Effector memory CD8-positive, alpha-beta T cell (primary cell): ENCODE results near the gene NFASC.

ENCODE experiments used
- ATAC-seq: fragments of 150-1000 bp; cut with Tn5 transposase; replicated peaks from 2 replicates; pipeline ENCODE4 v1.10.0; 2021; ENCODE audit warnings: mild to moderate bottlenecking, moderate library complexity
- DNase-seq, 3 experiments: peaks; one replicate each; pipeline ENCODE4 v3.0.0; 2021
- H3K27ac Mint-ChIP-seq, 2 donors: one replicate each; pipeline ENCODE4 v1.8.0; 2022; ENCODE audit warnings: mild to moderate bottlenecking in 2 of 2, mixed read lengths in 2 of 2, moderate library complexity in 2 of 2
- H3K27me3 Mint-ChIP-seq, 2 donors: one replicate each; pipeline ENCODE4 v1.8.0; 2022; ENCODE audit warnings: mixed read lengths in 2 of 2
- H3K36me3 Mint-ChIP-seq: one replicate; pipeline ENCODE4 v1.8.0; 2022; ENCODE audit warnings: mild to moderate bottlenecking, moderate library complexity, mixed read lengths; ENCODE audit not compliant: insufficient read depth
- H3K4me1 Mint-ChIP-seq, 2 donors: one replicate each; pipeline ENCODE4 v1.8.0; 2022; ENCODE audit warnings: low read depth in 2 of 2, mixed read lengths in 2 of 2
- H3K4me3 Mint-ChIP-seq, 2 donors: one replicate each; pipeline ENCODE4 v1.8.0; 2022; ENCODE audit warnings: mild to moderate bottlenecking in 2 of 2, mixed read lengths in 2 of 2, moderate library complexity in 2 of 2
- H3K9me3 Mint-ChIP-seq, 2 donors: one replicate each; pipeline ENCODE4 v1.8.0; 2022; ENCODE audit warnings: mixed read lengths in 2 of 2

Gene NFASC

DNA sequence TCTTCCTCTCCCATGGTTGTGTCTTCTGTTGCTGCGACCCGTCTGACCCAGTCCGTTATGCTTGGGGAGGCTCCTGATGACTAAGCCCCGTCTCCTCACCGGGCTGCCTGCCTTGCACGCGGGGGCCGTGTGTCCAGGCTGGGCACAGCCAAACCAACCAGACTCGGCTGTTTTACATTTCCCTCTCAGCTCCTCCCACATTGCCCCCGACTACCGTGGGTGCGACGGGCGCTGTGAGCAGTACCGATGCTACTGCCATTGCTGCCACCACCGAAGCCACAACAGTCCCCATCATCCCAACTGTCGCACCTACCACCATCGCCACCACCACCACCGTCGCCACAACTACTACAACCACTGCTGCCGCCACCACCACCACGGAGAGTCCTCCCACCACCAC lies 126.3 kb downstream of the NFASC start:
- H3K4me1 Mint-ChIP-seq: peaks cover 6 to 9% of the 10 kb centered on the region in 2 donors
- DNase-seq (no peak), ATAC-seq (no peak)
- no peaks in the 10 kb centered on the region for H3K9me3 Mint-ChIP-seq
- H3K4me3 Mint-ChIP-seq: no peak overlapping the region
- H3K27me3 Mint-ChIP-seq: peaks cover 15 to 66% of the 10 kb centered on the region in 2 donors
- H3K36me3 Mint-ChIP-seq: no peaks in the 10 kb centered on the region
- no peak overlapping the region for H3K27ac Mint-ChIP-seq

DNA sequence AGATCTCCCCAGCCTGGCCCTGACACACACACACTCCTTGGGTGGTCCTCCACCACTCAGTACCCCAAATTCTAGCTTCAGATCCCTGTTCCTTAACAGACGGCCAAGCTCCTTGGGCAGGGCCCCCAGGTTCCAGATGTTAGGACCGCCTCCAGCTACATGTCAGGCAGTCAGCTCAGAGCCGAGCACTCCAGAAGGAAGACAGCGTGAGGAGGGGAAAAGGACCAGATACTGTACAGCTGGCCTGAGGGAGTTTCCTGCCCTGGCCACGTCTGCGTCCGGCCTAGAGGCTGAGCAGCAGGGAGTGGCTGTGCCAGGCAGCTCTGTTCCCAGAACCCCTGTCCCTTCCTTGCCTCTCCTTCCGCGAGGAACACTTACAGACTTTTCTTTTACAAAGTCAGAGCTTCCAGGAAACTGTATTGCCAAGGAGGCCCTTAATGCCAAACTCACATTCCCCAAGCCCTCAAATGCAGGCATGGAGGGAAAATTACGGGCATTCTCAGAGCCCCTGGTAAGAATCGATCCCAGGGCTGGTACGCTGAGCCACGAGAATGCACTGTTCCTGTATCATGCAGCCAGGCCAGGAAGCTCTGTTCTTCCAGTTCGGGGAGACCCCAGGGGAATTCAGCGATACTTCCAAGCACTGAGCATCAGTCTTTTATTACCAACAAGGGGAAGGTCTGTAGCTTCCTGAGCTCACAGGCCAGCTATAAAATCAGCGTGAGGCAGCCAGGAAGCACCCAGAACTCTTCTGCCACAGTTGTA lies 127.1 kb downstream of the NFASC start:
- no peak overlapping the region for H3K4me3 Mint-ChIP-seq
- ATAC-seq: no peak
- H3K9me3 Mint-ChIP-seq: no peaks in the 10 kb centered on the region
- H3K27ac Mint-ChIP-seq: no peak overlapping the region
- peaks cover 15 to 71% of the 10 kb centered on the region in 2 donors for H3K27me3 Mint-ChIP-seq
- H3K4me1 Mint-ChIP-seq: peaks cover 0 to 4% of the 10 kb centered on the region in 2 donors
- H3K36me3 Mint-ChIP-seq: no peaks in the 10 kb centered on the region
- no peak for DNase-seq

DNA sequence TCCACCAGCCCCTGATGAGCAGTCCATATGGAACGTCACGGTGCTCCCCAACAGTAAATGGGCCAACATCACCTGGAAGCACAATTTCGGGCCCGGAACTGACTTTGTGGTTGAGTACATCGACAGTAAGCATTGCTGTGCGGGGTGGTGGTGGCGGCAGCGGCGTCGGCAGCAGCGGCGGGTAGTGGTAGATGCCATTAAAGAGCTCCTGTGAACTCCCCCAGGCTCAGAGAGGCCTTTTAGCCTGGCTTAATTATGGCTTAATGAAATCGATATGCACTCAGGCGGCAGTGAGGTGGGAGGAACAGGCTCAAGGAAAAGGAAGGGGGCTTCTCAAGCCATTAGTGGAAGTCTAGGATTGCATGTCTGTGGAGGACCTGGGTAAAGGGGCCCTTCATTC lies 130.5 kb downstream of the NFASC start:
- Mint-ChIP-seq H3K9me3 (no peaks in the 10 kb centered on the region), H3K4me1 (no peaks in the 10 kb centered on the region), H3K27me3 (peaks cover 31 to 76% of the 10 kb centered on the region in 2 donors), H3K4me3 (no peak overlapping the region), H3K36me3 (no peaks in the 10 kb centered on the region), H3K27ac (no peak overlapping the region)
- ATAC-seq (no peak), DNase-seq (no peak)

DNA sequence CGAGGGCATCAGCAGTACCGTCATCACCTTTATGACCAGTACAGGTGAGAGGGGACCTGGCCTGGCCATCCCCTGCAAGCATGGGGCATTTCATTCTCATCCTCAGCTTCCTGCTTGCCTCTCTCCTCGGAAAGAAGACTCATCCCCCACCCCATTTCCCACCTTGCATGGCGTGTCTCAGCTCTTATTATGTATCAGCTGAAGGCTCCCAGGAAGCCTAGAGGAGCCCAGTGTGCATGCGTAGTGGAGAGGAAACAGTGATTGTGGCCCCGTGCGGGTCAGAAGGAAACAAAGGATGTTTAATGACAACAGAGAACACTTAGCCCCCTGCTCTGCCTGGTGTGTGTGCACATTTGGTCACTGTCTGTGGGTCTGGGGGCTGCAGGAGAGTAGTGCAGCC lies 132.0 kb downstream of the NFASC start:
- H3K27ac Mint-ChIP-seq: no peak overlapping the region
- ATAC-seq (no peak), DNase-seq (no peak)
- peaks cover 29 to 76% of the 10 kb centered on the region in 2 donors for H3K27me3 Mint-ChIP-seq
- H3K4me3 Mint-ChIP-seq: no peak overlapping the region
- H3K4me1 Mint-ChIP-seq: no peaks in the 10 kb centered on the region
- H3K9me3 Mint-ChIP-seq: no peaks in the 10 kb centered on the region
- H3K36me3 Mint-ChIP-seq: no peaks in the 10 kb centered on the region

DNA sequence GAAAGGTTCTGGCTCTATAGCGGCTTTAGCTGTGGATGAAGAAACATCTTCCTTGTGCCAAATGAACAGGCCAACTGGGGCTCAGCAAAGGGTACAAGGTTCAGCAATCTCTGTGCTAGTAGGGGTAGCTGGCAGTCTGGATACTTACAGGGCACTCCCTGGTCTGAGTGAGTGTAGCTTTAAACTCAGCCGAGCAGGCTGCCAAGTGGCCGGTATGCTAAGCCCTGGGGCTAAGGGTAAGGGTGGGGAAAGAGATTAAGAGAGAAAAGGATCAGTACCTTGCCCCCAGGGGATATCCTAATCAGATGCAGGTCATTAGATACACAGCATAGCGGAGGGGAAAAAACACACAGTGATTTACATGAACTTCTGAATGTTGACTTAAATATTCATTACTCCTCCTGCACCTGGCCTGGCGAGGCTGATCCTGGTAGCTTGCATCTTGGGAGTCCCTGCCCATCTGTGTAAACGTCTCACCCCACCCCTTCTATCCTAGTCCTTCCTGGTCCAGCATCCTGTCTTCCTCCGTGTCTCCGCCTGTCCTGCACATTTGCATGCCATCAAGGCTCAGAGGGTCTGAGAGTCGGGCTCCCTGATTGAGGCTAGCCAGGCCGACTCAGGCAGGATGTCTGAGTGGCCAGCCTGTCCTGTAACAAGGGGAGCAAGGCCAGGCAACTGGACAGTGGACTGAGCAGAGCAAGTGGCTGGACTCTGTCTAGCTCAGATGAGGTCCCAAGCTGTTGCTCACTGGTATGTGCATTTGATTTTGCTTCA lies 132.9 kb downstream of the NFASC start:
- no peak for ATAC-seq
- H3K27ac Mint-ChIP-seq: no peak overlapping the region

DNA sequence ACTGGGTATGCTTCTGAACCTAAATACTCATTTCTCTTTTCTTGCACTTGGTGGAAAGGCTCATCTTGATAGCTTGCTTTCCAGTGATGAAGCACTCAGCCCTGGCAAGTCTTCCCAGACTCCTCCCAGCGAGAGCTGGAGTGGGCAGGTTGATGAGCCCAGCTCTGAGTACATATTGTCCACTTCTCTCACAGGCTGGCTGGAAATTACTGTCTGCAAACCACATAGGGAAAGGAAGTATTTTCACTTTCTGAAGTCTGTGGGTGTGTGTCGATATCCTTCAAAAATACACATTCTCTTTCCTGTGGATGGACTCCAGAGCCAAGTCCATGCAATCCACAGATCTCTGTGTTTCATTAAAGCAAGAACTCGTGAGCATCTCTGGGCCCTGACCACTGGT lies 133.7 kb downstream of the NFASC start:
- H3K36me3 Mint-ChIP-seq: no peaks in the 10 kb centered on the region
- no peak for ATAC-seq

More for the DNA sequence above, 132.9 kb downstream of the NFASC start:
- no peak for DNase-seq
- no peaks in the 10 kb centered on the region for H3K36me3 Mint-ChIP-seq
- H3K9me3 Mint-ChIP-seq: no peaks in the 10 kb centered on the region
- no peak overlapping the region for H3K4me3 Mint-ChIP-seq
- no peaks in the 10 kb centered on the region for H3K4me1 Mint-ChIP-seq
- peaks cover 29 to 75% of the 10 kb centered on the region in 2 donors for H3K27me3 Mint-ChIP-seq

DNA sequence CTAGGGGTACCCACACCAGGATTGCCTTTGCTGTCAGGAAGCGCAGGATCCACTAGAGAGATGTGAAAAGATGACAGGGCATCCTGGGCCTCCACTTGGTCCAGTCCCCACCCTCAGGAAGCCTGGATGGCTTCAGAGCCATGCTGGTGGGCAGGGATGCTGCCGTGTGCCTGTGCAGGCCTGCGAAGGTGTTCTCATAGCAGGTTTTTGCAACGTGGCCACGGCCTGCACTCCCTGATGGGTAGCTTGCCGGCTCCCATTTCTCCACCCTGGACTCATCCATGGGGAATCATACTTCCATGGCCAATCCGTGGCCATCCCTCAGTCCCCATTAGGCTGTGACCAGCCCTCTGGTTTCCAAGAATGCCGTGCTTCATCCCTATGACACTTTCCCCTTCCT lies 138.2 kb downstream of the NFASC start:
- Mint-ChIP-seq H3K27ac (no peak overlapping the region), H3K27me3 (peaks cover 32 to 59% of the 10 kb centered on the region in 2 donors), H3K4me3 (no peak overlapping the region), H3K4me1 (no peaks in the 10 kb centered on the region), H3K36me3 (no peaks in the 10 kb centered on the region), H3K9me3 (no peaks in the 10 kb centered on the region)
- DNase-seq (no peak), ATAC-seq (no peak)

More for the DNA sequence above, 133.7 kb downstream of the NFASC start:
- no peak for DNase-seq
- peaks cover 32 to 79% of the 10 kb centered on the region in 2 donors for H3K27me3 Mint-ChIP-seq
- H3K4me1 Mint-ChIP-seq: no peaks in the 10 kb centered on the region
- no peak overlapping the region for H3K27ac Mint-ChIP-seq
- H3K9me3 Mint-ChIP-seq: no peaks in the 10 kb centered on the region
- no peak overlapping the region for H3K4me3 Mint-ChIP-seq

DNA sequence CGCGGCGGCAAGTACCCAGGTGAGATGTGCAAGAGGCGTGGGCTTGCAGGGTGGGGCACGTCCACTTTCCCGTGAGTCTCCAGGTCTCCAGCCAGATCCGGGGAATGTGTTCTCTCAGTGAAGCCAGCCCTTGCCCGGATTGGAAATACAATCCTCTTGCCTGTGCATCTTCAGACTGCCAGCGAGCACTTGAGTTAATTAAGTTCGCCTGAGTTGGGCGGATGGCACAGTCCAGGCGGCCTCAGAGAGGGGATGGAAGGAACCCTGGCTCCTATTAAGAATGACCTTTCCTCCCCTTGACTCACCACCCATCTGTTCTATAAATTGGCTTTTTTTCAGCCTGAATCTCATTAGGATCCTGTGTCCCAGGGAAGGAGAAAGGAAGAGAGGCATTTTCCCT lies 139.0 kb downstream of the NFASC start:
- Mint-ChIP-seq H3K27ac (no peak overlapping the region), H3K27me3 (peaks cover 40 to 59% of the 10 kb centered on the region in 2 donors), H3K36me3 (no peaks in the 10 kb centered on the region), H3K4me3 (no peak overlapping the region), H3K4me1 (no peaks in the 10 kb centered on the region), H3K9me3 (no peaks in the 10 kb centered on the region)
- no peak for DNase-seq
- ATAC-seq: no peak

DNA sequence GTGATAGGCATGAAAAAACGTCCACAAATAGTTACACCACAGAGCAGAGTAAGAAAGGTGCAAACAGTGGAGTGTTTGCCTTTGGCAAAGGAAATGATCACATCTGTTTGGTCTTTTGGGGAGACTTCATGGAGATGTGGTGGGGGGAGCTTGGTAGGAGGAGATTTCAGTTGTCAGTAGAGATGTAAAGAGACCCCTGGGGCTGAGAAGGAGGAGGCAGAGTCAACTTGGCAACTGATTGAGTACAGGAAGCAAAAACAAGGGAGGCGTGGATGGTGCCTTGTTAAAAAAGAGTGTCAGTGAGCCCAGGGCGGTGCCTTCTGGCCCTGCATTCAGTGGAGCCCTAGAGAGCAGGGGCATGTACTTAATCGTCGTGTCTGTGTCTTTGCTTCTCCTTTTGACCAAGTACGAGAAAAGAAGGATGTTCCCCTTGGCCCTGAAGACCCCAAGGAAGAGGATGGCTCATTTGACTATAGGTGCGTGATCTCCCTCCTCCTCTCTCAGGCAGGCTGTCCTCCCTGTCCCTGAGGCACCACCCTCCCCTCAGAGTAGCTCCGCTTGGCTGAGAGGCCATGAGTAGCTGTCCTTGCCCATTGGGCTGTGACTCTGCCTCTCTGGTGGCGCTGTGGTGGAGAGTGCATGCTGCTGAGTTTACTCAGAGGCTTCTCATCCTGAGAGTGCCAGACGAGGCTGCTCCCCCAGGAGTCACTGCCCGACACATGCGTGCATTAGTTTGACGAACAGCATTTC lies 141.9 kb downstream of the NFASC start:
- DNase-seq: no peak

DNA sequence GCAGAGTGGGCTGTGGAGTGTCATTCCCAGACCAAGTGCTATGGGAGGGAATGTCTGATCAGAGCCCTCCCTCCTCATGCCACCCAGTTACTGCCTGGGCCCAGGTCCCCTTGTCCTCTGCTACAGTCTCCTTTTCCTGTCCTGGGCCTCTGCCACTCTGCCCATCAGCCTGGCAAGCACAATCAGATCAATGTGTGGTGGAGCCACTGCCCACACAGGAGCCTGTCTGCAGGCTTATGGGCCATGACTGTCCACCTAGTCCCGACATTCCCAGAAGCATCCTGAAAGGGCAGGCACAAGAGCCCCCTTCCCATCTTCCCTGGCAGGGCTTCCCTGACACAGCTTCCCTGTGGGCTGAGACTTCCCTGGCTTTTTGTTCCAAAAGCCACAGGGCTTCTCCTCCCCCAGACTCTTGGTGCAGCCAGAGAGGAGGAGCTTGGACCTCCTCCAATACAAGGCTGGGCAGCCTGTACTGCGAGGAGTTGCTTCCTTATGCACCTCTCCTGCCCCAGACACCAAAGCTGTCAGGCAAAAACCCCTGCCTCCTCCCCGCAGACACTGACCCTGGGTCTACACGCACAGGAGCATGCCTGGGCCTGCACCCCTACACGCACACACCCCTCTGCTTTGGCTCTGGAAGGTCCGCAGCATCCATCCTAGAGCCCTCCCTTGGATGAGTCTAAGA lies 143.2 kb downstream of the NFASC start:
- Mint-ChIP-seq H3K9me3 (no peaks in the 10 kb centered on the region), H3K27ac (no peak overlapping the region), H3K4me1 (no peaks in the 10 kb centered on the region), H3K36me3 (no peaks in the 10 kb centered on the region), H3K27me3 (peaks cover 30 to 64% of the 10 kb centered on the region in 2 donors), H3K4me3 (no peak overlapping the region)
- ATAC-seq: no peak
- DNase-seq: no peak

More for the DNA sequence above, 141.9 kb downstream of the NFASC start:
- H3K4me3 Mint-ChIP-seq: no peak overlapping the region
- H3K27me3 Mint-ChIP-seq: peaks cover 30 to 60% of the 10 kb centered on the region in 2 donors
- no peaks in the 10 kb centered on the region for H3K36me3 Mint-ChIP-seq
- no peak for ATAC-seq
- H3K4me1 Mint-ChIP-seq: no peaks in the 10 kb centered on the region
- no peak overlapping the region for H3K27ac Mint-ChIP-seq
- H3K9me3 Mint-ChIP-seq: no peaks in the 10 kb centered on the region

DNA sequence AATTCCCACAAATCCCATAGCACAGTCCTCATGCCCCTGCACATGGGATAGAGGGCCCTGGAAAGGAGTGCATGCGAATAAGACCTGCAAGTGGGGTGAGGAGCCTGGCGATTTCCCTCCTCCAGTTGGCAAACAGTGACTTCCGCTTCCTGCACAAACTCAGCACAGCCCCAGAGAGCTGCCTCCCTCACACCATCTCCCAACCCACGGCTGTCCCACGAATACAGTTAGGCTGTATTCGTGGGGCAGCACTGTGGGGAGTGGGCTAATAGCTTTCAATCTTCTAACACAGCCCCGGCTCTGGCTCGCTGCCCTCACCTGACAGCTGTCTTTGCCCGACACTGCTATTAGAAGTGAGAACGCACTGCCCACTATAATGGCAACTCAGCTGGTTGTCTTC lies 144.1 kb downstream of the NFASC start:
- H3K4me3 Mint-ChIP-seq: no peak overlapping the region
- H3K4me1 Mint-ChIP-seq: no peaks in the 10 kb centered on the region
- no peaks in the 10 kb centered on the region for H3K36me3 Mint-ChIP-seq
- no peak for DNase-seq
- H3K9me3 Mint-ChIP-seq: no peaks in the 10 kb centered on the region
- H3K27ac Mint-ChIP-seq: no peak overlapping the region
- peaks cover 23 to 65% of the 10 kb centered on the region in 2 donors for H3K27me3 Mint-ChIP-seq
- no peak for ATAC-seq

DNA sequence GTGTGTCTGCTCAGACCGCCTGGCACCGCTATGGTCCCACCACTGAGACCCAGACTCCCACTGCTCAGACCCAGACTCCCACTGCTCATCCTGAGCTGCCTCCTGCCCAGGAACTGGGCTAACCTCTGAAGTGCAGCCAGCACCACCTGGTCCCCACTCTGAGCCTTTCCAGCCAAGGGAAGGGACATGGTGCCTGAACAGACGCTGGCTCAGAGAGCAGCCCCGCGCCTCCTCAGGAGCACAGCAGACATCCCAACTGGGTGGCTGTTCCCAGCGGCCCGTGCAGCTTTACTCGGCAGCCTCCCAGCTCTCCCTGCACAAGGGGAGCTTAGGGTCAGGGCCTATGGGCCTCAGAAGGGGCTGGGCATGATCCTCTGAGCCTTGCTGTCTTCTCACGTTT lies 144.6 kb downstream of the NFASC start:
- H3K27ac Mint-ChIP-seq: no peak overlapping the region
- no peak overlapping the region for H3K4me3 Mint-ChIP-seq
- ATAC-seq (no peak), DNase-seq (no peak)
- peaks cover 22 to 67% of the 10 kb centered on the region in 2 donors for H3K27me3 Mint-ChIP-seq
- H3K4me1 Mint-ChIP-seq: no peaks in the 10 kb centered on the region
- H3K9me3 Mint-ChIP-seq: no peaks in the 10 kb centered on the region
- H3K36me3 Mint-ChIP-seq: no peaks in the 10 kb centered on the region

DNA sequence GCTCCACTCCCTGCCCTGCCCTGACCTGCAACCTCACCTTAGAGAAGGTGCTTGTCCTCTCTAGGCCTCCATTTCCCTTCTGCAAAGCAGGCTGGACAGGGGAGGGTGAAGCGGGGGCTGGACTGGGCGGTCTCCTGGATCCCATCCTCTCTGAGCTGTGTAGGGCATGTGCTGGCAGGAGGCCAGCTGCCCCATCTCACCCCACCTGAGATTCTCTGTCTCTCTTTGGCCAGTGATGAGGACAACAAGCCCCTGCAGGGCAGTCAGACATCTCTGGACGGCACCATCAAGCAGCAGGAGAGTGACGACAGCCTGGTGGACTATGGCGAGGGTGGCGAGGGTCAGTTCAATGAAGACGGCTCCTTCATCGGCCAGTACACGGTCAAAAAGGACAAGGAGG lies 145.4 kb downstream of the NFASC start:
- Mint-ChIP-seq H3K9me3 (no peaks in the 10 kb centered on the region), H3K4me1 (no peaks in the 10 kb centered on the region), H3K36me3 (no peaks in the 10 kb centered on the region), H3K4me3 (no peak overlapping the region), H3K27me3 (peaks cover 27 to 75% of the 10 kb centered on the region in 2 donors), H3K27ac (no peak overlapping the region)
- ATAC-seq (no peak), DNase-seq (no peak)
